Endothelial cell of umbilical vein (primary cell): ENCODE results near the gene KRTAP20-4. TPM values are rescaled to one million over a fixed set of nuclear protein-coding genes. Genes with fewer than 3 reads are reported as not detected.

ENCODE experiments used
- BruUV-seq: library from RNA; stranded (reverse); fragments of 400-500 nt; replicated peaks from 2 replicates; lab custom pipeline; 2021; lab: Mats Ljungman, UMichigan
- CTCF ChIA-PET: fragments of 300-600, 350-600 bp; sonication (Branson Sonifier 250); formaldehyde crosslinking; loops from one replicate; lab custom pipeline; 2021; ENCODE audit warnings: antibody characterized with exemption, inconsistent platforms; lab: Charles Lee
- POLR2A ChIA-PET: fragments of 300-600, 350-600 bp; sonication (Branson Sonifier 250); formaldehyde crosslinking; loops from one replicate; lab custom pipeline; 2021; ENCODE audit warnings: antibody characterized with exemption, inconsistent platforms; lab: Charles Lee
- DNase-seq: peaks from one replicate; pipeline ENCODE4 v3.0.0-alpha.2; 2011; ENCODE audit warnings: low read depth, low spot score
- FAIRE-seq: peaks from 2 replicates; lab custom pipeline; 2011; peaks lifted over from hg19 to GRCh38; lab: Jason Lieb, UNC
- H2AFZ ChIP-seq: 2 replicates; pipeline ENCODE4 v1.6.0; 2012; ENCODE audit warnings: low read depth, low read length, control low read depth, inconsistent platforms
- H3K27ac ChIP-seq: 2 replicates; pipeline ENCODE4 v1.5.1; 2011; ENCODE audit warnings: low read depth, mild to moderate bottlenecking, control low read depth, low read length, moderate library complexity; ENCODE audit not compliant: insufficient read depth
- H3K27me3 ChIP-seq, 2 experiments: 2 replicates each; pipeline versions ENCODE4 v1.6.0 to v1.6.1; 2011; ENCODE audit warnings: low read length in 2 of 2, mixed read lengths in 1 of 2; ENCODE audit not compliant: control insufficient read depth in 2 of 2, insufficient read depth in 2 of 2
- H3K36me3 ChIP-seq, 2 experiments: 2 replicates in 1 of 2; 3 replicates in 1 of 2; pipeline ENCODE4 v1.5.1; 2011; ENCODE audit warnings: low read length in 2 of 2, mild to moderate bottlenecking in 1 of 2, moderate library complexity in 1 of 2; ENCODE audit not compliant: control insufficient read depth in 2 of 2, insufficient read depth in 2 of 2; ENCODE audit errors: extremely low read depth in 1 of 2
- H3K4me1 ChIP-seq: 3 replicates; pipeline ENCODE4 v1.5.1; 2011; ENCODE audit warnings: mild to moderate bottlenecking, low read length; ENCODE audit not compliant: control insufficient read depth, insufficient read depth; ENCODE audit errors: extremely low read depth
- H3K4me2 ChIP-seq: 2 replicates; pipeline ENCODE4 v1.6.1; 2011; ENCODE audit warnings: low read length, control low read depth, mixed read lengths; ENCODE audit not compliant: insufficient read depth
- H3K4me3 ChIP-seq, 3 experiments: fragments of 200-600 bp in 1 of 3; sonication (generic), shearing (Covaris generic) in 1 of 3; replicated peaks in 1 of 3; 2 replicates each; pipeline ENCODE4 v1.5.1; 2011 to 2016; ENCODE audit warnings: control low read depth in 3 of 3, low read length in 3 of 3, mild to moderate bottlenecking in 2 of 3, inconsistent platforms in 1 of 3, low read depth in 1 of 3, moderate library complexity in 1 of 3; ENCODE audit not compliant: insufficient read depth in 1 of 3
- H3K79me2 ChIP-seq: 2 replicates; pipeline ENCODE4 v1.6.0; 2012; ENCODE audit warnings: low read length, inconsistent platforms; ENCODE audit not compliant: control insufficient read depth, insufficient read depth
- H3K9ac ChIP-seq: replicated peaks from 2 replicates; pipeline ENCODE3; 2011; ENCODE audit warnings: low read length, control low read depth; ENCODE audit not compliant: insufficient read depth; ENCODE audit errors: extremely low read depth
- H3K9me1 ChIP-seq: replicated peaks from 3 replicates; pipeline ENCODE4 v1.6.0; 2011; ENCODE audit warnings: mild to moderate bottlenecking, low read length; ENCODE audit not compliant: control insufficient read depth, insufficient read depth; ENCODE audit errors: extremely low read depth
- H3K9me3 ChIP-seq: replicated peaks from 2 replicates; pipeline ENCODE4 v1.5.1; 2012; ENCODE audit warnings: low read length, inconsistent platforms; ENCODE audit not compliant: control insufficient read depth, insufficient read depth
- H4K20me1 ChIP-seq: replicated peaks from 2 replicates; pipeline ENCODE3; 2011; ENCODE audit warnings: mild to moderate bottlenecking, low read length; ENCODE audit not compliant: control insufficient read depth, insufficient read depth; ENCODE audit errors: extremely low read depth
- EZH2 ChIP-seq: IDR thresholded peaks from 2 replicates; pipeline ENCODE4 v1.6.1; 2012; ENCODE audit warnings: borderline replicate concordance, low read depth, mild to moderate bottlenecking, moderate library complexity, low read length, inconsistent platforms; ENCODE audit not compliant: severe bottlenecking
- FOS ChIP-seq: IDR thresholded peaks from 2 replicates; pipeline ENCODE4 v1.6.1; 2011; ENCODE audit warnings: mild to moderate bottlenecking, low read length, moderate library complexity, borderline replicate concordance; ENCODE audit not compliant: insufficient read depth
- GATA2 ChIP-seq: IDR thresholded peaks from 2 replicates; pipeline ENCODE4 v1.7.0; 2011; ENCODE audit warnings: low read depth, mild to moderate bottlenecking, moderate library complexity, mixed read lengths, low read length; ENCODE audit not compliant: insufficient read length, insufficient read depth
- JUN ChIP-seq: IDR thresholded peaks from 2 replicates; pipeline ENCODE4 v1.6.1; 2011; ENCODE audit warnings: borderline replicate concordance, low read depth; ENCODE audit not compliant: insufficient read length, insufficient read depth
- MYC ChIP-seq: IDR thresholded peaks from one replicate; pipeline ENCODE4 v1.6.1; 2011; ENCODE audit warnings: mild to moderate bottlenecking, low read depth, low read length
- POLR2A ChIP-seq: IDR thresholded peaks from 2 replicates; pipeline ENCODE4 v1.6.1; 2012; ENCODE audit warnings: low read depth, mild to moderate bottlenecking, control low read depth, low read length
- POLR2AphosphoS5 ChIP-seq: IDR thresholded peaks from 2 replicates; pipeline ENCODE4 v1.6.1; 2012; ENCODE audit warnings: low read depth, mild to moderate bottlenecking, control low read depth, low read length, moderate library complexity; ENCODE audit not compliant: insufficient read depth
- dilution Hi-C: fragments of 300-500 bp; cut with MboI; formaldehyde crosslinking; loops from one replicate; pipeline ENCODE4 v1.15.0; 2019; ENCODE audit warnings: low sequenced_read_pairs; ENCODE audit not compliant: extremely low pct_ligation_motif_present
- intact Hi-C: fragments of 100-400 bp; cut with micrococcal nuclease; formaldehyde crosslinking; loops from one replicate; pipeline ENCODE4 v1.10.0; 2022
- polyA plus RNA-seq, 4 experiments: library from polyadenylated mRNA; depleted of rRNA in 3 of 4; stranded (reverse) in 3 of 4; unstranded in 1 of 4; fragments of >200 nt; gene quantifications; 2 replicates each; pipeline versions ENCODE4 v1.2.1 to v1.2.3, GENCODE V29; 2011 to 2012; ENCODE audit warnings: missing spikeins in 1 of 4
- total RNA-seq: library from RNA; stranded (reverse); gene quantifications from 2 replicates; pipeline ENCODE4 v1.2.3, GENCODE V29; 2021
- TF ChIP-seq, protein P1 (sequence below), 2 donors: IDR thresholded peaks; 1 replicate in 1 of 2; 2 replicates in 1 of 2; pipeline ENCODE4 v1.5.1; 2011; ENCODE audit warnings: low read length in 2 of 2, mild to moderate bottlenecking in 2 of 2, moderate library complexity in 2 of 2, control low read depth in 1 of 2, inconsistent platforms in 1 of 2, low read depth in 1 of 2; ENCODE audit not compliant: insufficient read depth in 1 of 2; ENCODE audit errors: extremely low read depth in 1 of 2
- TF ChIP-seq, protein P2 (sequence below): IDR thresholded peaks from 2 replicates; pipeline ENCODE4 v1.6.1; 2011; ENCODE audit not compliant: insufficient read depth, insufficient read length

Gene KRTAP20-4
- total and polyA plus RNA-seq, 2 donors (not counting 3 experiments of a cell fraction or from before 2014, with no cell fraction given) = not detected

DNA sequence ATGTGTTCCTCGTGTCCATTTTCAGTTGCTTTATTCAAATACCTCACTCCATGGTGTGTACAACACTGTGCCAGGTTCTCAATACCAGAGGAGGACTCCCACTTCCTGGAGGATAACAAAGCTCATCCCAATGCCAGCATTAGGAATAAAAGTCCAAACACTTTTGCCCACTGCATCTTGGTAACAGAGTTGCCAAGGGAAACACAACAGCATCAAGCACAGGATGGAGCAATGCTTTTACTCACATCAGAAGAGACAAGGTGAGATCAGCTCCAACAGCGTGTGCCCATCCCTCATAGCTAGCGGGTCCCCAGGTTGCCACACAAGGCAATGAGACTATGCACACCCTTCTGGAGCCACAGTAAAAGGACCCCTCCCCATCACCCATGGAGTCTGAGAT lies 2.9 kb downstream of the KRTAP20-4 start:
- DNase-seq (no peak), FAIRE-seq (no peak)
- H3K4me1 ChIP-seq = no peaks in the 10 kb centered on the region
- intact Hi-C loops = no loop called here
- TF ChIP-seq EZH2 = no peak
- TF ChIP-seq POLR2A = no peak
- no peak for TF ChIP-seq MYC
- no peak for TF ChIP-seq GATA2
- no peak for TF ChIP-seq FOS
- no peak for TF ChIP-seq JUN
- TF ChIP-seq, protein P1, sequence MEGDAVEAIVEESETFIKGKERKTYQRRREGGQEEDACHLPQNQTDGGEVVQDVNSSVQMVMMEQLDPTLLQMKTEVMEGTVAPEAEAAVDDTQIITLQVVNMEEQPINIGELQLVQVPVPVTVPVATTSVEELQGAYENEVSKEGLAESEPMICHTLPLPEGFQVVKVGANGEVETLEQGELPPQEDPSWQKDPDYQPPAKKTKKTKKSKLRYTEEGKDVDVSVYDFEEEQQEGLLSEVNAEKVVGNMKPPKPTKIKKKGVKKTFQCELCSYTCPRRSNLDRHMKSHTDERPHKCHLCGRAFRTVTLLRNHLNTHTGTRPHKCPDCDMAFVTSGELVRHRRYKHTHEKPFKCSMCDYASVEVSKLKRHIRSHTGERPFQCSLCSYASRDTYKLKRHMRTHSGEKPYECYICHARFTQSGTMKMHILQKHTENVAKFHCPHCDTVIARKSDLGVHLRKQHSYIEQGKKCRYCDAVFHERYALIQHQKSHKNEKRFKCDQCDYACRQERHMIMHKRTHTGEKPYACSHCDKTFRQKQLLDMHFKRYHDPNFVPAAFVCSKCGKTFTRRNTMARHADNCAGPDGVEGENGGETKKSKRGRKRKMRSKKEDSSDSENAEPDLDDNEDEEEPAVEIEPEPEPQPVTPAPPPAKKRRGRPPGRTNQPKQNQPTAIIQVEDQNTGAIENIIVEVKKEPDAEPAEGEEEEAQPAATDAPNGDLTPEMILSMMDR (IDR thresholded peaks at IDR 0.05; ENCODE audit: extremely low read depth in 1 of 2, insufficient read depth in 1 of 2, low read depth in 1 of 2, low read length in 2 of 2) = no peak
- TF ChIP-seq, protein P2, sequence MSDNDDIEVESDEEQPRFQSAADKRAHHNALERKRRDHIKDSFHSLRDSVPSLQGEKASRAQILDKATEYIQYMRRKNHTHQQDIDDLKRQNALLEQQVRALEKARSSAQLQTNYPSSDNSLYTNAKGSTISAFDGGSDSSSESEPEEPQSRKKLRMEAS = no peak
- no peak for TF ChIP-seq POLR2AphosphoS5
- H3K9me1 ChIP-seq = no peaks in the 10 kb centered on the region
- H3K4me2 ChIP-seq = no peak overlapping the region
- ChIA-PET CTCF (no interaction called here), POLR2A (no interaction called here)
- no peak overlapping the region for H2AFZ ChIP-seq
- H3K9me3 ChIP-seq = peaks cover 8% of the 10 kb centered on the region
- no peak overlapping the region for H3K27ac ChIP-seq
- H3K9ac ChIP-seq = no peak overlapping the region
- no peaks in the 10 kb centered on the region for H3K27me3 ChIP-seq
- no peaks in the 10 kb centered on the region for H4K20me1 ChIP-seq
- no peak overlapping the region for H3K4me3 ChIP-seq
- no peaks in the 10 kb centered on the region for H3K79me2 ChIP-seq
- no peaks in the 10 kb centered on the region for H3K36me3 ChIP-seq
- no TSS peak for BruUV-seq
- dilution Hi-C loops = no loop called here
